ENCODE measurements around the gene DIPK2A. TPM values are rescaled to one million over a fixed set of nuclear protein-coding genes. Genes with fewer than 3 reads are reported as not detected.

DIPK2A gene, protein sequence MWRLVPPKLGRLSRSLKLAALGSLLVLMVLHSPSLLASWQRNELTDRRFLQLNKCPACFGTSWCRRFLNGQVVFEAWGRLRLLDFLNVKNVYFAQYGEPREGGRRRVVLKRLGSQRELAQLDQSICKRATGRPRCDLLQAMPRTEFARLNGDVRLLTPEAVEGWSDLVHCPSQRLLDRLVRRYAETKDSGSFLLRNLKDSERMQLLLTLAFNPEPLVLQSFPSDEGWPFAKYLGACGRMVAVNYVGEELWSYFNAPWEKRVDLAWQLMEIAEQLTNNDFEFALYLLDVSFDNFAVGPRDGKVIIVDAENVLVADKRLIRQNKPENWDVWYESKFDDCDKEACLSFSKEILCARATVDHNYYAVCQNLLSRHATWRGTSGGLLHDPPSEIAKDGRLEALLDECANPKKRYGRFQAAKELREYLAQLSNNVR
- total RNA-seq: 108 and 166 TPM in 2 replicates

DNA sequence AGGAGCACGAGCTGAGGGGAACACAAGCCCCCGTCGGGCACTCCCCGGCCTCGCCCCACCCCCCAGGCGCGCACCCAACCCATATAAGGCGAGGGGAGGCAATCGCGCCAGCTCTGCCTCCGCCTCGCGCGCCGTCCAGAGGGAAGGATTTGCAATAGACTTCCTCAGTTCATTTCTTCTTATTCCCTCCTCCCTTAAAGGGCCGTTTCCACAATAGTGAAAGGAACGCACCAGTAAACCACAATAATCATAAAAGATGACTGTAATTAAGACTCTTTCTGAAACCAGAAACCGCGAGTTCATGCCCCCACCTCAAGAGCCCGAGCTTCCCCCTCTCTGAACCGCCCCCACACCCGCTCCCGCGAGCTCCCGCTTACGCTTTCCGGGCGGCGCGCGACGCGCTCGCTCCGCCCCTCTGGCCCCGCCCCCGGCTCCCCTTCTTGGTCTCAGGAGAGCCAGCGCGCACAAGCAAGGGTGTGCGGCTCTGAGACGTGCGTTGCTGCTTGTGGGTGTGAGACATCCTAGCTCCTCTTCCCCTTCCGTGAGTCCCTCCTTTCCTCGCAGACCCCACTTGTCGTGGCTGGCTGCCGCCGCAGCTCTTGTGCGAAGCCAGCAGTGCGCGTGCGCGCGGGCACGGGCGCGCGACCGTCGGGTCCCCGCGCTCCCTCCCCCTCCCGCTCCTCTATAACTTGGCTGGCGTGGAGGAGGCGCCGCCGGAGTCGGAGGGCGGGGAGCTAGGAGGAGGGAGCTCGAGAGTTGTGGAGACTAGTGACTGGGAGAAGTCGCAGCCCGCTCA, at the start of gene DIPK2A:
DIPK2A (plus strand) TSS at position 465 of the 796 bp plus-strand sequence. CDS start 510 bp downstream, outside the sequence.
- DNase-seq (ENCODE audit: low read depth, low spot score): peak; percentile 84

DNA sequence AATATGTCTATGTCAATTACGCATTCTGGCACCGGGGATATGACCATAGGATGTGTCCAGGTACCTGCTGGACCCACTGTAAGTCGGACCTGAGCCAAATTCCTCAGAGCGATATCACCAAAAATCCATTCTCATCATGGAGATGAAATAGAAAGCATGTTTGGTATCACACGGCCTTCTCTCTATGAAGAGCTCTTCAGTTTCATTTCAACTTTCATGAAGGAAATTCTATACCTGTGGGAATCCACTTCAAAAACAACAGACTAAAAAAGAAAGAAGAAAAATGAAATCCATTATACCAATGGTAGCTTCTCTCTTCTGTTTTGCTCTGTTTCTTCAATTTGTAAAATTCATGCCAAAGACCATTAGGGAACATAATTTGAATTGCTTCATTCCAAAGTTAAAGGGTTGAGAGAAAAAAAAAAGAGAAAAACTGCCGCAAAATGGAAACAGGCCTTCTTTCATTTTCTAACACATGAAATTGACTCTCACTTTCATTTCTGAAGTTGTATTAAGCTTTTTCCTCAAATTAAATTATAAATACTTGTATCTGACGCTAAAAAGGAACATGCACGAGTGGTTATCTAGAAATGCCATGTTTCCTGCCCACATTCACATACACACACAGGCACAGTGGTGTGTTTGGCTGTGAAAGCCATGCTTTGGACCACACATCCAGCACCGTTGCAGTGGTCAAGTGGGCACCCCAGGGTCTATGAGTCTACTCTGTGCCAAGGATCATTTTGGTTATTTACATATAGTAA, 46.9 kb upstream of the DIPK2A start:
- DNase-seq (ENCODE audit: low read depth, low spot score): no peak

DNA sequence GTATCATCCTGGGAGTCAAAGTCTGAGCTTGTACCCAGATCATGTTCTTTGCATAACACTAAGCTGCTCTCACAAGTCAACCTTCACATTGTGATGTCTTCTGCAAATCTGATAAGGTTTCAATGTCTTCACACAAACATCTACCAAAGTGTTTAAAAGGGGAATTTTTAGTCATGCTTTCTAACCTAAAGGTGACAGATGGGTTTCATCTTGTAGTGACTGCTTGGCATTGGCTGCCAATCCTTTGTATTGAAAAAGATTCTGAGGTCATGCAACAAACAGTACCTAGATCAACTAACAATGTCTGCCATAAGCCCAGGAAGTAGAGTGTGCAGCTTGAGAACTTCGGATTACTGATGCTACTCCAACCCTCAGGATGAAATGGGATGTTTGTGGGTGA, 43.6 kb upstream of the DIPK2A start:
- DNase-seq (ENCODE audit: low read depth, low spot score): no peak

DNA sequence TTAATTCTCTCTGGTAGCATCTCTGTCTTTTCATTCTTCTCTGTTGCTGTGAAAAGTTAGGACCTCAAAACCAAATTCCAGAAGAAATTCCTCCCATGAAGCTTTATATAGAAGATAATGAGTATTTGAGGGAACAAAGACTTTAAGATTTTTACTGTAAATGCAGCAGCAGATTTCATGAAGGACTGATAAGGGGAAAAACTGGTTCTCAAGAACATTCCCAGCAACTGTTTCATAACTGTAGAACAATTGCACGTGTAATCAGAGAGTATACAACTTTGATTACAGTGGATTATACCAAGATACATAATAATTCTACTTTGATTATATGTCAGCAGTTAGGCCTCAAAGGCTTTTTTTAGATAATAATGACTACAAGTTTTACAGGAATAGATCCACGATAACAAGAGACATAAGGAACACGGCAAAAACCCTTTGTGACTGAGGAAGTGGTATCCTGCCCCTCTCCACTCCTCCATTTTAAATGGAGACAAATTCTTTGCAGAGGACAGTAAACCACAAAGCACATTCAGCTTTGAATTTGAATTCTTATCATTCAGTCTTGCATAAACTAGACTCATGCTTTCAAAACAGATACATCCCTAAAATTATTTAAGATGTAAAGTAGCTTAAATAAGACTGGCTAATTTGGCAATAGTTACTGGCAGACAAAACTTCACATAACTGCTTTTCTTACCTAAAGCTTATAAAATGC, 42.9 kb upstream of the DIPK2A start:
- DNase-seq (ENCODE audit: low read depth, low spot score): no peak

DNA sequence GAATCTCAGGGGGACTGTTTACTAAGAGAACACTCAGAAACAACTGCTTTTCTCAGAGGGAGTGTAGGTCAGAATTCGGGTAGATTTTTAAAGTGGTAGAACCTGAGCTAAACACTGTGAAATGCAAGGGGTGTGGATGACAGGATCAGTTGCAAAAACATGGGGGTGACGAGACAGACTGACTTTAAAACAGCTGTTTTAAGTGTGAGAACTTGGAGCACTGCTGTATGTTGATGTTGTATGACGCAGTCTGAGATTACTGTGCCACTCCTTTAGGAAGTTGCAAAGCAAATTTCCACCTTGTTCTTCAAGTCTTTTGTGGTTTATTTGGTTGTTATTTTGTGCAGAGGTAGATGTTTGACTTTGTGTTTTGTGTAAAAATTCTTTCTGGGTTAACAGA, 36.8 kb upstream of the DIPK2A start:
- DNase-seq (ENCODE audit: low read depth, low spot score): no peak

DNA sequence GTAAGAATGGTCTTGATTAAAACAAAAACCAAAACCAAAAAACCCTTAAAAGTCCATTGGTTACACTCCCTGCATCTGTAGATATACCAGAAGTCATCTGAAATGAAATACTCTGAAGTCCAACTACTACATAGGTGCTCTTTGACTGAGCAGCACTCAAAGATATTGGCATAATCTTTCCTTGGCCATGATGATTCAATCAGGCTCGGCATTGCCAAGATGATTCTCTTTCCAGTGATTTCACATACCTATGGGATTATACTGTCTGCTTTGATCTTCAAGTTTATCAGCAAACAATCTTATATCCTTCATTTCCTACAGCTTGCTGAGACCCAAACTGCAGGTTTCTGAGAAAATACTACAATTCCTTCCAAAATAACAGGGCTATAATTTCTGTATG, 35.9 kb upstream of the DIPK2A start:
- DNase-seq (ENCODE audit: low read depth, low spot score): no peak

DNA sequence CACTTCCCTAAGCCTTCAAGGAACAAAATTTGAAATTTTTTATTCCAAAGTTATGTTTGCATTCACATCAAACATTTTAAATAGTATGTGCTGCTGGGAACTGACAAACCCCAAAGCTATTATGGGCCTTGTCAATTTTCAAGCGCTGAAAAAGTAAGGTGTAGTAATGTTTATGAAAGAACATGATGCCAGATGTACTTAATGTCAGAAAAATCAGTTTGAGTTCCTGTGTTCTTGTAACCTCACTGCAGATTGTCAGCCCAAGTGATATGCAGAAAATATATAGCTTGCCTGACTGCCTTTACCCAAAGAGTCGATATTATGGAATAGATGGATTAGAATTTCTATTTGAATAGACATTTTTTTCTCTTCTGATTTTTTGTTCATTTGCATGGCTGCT, 20.8 kb upstream of the DIPK2A start:
- DNase-seq (ENCODE audit: low read depth, low spot score): no peak

DNA sequence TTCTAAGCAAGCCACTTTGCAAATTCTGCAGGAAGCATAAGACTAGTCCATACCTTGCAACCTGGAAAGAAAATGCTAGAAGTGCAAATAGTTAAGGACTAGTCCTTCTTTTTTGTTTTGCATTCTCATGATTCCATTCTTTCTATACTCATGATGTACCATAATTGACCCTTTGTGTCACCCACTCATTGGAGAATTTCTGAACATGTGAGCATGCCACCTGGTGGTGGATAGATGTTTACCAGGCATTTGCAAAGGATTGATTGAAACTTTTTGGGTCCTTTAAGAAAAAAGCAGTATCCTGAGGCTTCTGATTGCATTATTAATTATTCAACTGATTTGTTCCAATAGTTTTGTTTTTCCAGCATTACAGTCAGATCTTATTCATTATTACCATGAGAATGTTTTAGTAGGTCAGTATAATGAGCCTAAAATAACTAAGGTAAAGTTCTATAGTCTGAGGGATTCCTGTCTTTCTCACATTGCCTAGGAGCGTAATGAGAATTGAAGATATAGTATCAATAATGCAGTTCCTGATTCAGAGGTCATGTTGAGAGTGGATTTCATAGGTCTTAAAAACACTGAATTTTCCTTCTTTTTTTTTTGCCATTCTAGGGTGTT, 20.2 kb upstream of the DIPK2A start:
- no peak for DNase-seq (ENCODE audit: low read depth, low spot score)

DNA sequence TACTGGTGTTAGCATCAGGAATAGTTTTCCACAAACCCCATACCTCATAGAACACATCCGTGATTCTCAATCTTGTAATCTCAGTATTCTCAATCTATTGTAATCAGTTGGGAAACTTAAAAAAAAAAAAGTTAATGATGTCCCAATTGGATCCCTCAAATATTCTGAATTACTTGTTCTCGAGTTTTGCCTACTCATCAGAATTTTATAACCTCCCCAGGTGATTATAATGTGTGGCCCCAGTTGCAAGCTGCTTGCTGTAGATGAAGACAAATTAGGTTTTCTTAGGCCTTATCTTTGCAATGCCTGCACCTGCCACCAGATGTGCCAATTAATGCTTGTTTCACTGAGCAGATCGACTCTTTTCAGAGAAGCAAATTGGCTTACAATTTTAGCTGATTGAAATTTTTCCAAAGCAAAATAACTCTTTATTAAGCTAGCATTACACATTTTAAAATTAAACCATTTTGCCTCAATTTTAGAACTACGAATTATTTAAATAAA, 19.0 kb upstream of the DIPK2A start:
- no peak for DNase-seq (ENCODE audit: low read depth, low spot score)

DNA sequence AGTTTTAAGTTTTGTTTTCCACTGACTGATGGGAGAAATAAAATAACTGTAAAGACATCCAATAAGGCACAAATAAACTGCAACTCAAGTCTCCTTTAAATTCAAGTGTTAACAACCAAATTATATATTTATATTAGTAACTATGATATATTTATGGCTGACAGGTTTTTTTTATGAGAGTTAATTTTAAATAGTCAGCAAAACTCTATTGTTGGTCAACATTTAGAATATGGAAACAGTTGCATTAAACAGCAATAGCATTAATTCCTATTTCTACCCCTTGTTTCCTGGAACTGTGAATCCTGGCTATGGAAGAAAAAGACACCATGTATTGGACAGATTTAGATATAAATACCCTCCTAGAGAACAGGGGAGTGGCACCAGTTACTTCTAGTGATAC, 16.5 kb upstream of the DIPK2A start:
- DNase-seq (ENCODE audit: low read depth, low spot score): no peak

DNA sequence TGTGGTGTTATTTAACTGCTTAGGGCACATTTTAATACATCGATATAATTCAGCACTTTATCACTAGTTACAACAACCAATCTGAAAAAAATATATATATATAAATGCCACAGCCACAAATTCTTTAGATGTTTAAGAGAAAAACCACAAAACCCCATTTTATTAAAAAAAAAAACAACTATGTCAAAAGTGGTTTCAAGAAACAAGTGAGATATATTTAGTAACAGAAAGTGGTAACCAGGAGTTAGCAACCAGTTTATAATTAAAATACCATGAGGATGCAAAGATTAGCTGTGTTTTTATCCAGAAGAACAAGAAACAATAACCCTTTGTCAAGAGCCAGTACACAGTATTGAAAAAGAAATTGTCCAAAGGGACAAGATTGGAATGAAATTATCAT, 14.8 kb upstream of the DIPK2A start:
- DNase-seq (ENCODE audit: low read depth, low spot score): no peak

DNA sequence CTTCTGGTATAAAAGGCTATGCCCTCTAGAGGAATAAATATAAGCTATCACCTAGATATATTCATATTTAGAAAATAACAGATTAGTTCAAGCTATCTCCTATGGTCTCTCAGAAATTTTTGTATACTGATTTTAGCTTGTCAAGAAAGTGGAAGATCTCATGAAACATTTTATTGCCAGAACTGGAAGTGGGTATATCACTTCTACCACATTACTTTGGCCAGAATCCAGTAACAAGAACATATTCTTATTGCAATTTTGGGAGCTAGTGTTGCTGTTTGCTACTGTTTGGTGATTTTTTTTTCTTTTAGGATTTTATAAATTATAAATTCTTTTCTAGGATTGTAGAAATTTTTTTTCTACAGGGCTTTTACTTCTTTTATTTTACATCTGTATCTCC, 14.2 kb upstream of the DIPK2A start:
- no peak for DNase-seq (ENCODE audit: low read depth, low spot score)

DNA sequence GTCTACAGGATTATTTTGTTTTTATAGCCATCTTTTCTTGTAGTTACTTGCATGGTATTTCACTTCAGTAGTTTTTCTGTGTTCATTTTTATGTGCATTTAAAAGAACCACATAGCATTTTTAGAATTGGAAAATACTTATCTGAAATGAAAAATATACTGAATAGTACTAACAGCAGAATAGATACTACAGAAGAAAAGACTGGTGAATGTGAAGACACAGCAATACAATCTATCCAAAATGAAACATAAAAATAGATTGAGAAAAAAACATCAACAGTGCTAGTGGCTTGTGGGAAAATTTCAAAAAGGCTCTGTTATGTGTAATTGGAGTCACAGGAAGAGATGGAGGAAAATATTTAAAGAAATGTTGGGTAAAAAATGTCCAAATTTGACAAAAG, 12.7 kb upstream of the DIPK2A start:
- DNase-seq (ENCODE audit: low read depth, low spot score): no peak

DNA sequence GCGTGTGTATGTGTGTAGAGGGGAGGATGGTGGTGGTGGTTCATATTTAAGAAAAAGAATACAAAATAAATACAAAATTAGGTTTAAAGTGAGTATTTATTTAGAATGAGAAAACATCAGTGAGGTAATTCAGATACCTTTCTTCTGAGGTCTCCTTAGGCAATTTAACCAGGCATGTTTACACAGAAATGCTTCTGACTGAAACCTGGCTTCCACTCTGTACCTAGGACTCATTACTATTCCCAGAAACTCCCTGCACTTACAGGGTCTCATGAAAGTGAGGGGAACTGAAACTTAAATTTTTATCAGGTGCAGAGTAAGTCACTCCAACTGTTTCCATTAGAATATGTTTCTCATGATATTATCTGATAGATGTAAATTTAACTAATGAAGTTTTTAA, 10.3 kb upstream of the DIPK2A start:
- no peak for DNase-seq (ENCODE audit: low read depth, low spot score)

DNA sequence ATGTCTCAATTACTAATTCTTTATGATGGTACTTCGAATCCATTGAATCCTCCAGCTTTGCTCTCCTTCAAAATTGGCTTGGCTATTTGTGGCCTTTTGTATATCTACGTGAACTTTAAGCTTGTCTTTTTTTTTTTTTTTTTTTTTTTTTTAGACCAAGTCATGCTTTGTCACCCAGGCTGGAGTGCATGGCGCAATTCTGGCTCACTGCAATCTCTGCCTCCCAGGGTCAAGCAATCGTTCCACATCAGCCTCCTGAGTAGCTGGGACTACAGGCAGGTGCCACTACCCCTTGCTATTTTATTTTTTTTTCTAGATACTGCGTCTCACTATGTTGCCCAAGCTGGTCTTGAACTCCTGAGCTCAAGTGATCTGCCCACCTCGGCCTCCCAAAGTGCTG, 7.7 kb upstream of the DIPK2A start:
- no peak for DNase-seq (ENCODE audit: low read depth, low spot score)

DNA sequence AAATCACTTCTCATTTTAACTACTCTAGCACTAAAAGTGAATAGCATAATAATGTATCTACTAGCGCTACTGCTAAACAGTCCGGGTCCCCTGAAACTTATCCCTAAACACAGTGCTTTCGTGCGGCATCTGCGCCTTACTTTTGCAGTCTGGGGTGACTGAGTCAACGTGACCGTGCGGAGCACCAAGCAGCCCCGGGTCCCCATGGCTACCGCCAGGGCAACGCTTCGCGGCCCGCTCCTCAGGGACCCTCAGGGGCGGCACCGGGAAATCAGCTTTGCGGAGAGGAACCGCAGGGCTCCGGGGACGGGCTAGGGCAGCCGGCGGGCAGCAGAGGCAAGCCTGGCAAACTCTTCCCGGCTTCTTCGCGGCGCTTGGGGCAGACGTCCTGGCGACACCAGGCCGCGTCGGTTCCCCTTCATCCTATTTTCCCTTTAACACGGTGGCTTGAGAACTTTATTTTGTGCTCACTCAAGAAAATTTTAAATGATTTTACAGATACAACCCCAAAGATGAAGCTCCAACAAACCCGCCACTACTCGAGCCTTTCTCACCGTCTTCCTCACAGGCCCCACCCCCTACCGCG, 757 bp upstream of the DIPK2A start:
- no peak for DNase-seq (ENCODE audit: low read depth, low spot score)

DNA sequence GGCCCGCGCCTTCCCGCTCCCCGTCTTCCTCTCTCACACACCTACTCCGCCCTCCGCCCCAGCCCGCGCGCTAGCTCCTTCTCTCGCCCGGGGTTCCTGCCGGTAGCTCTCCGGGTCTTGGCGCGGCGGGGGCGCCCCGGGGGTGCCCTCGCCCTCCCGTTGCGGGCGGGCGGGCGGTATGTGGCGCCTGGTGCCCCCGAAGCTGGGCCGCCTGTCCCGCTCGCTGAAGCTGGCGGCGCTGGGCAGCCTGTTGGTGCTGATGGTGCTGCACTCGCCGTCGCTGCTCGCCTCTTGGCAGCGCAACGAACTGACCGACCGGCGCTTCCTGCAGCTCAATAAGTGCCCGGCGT, 507 bp downstream of the DIPK2A start:
- DNase-seq (ENCODE audit: low read depth, low spot score): peak; percentile 17

DNA sequence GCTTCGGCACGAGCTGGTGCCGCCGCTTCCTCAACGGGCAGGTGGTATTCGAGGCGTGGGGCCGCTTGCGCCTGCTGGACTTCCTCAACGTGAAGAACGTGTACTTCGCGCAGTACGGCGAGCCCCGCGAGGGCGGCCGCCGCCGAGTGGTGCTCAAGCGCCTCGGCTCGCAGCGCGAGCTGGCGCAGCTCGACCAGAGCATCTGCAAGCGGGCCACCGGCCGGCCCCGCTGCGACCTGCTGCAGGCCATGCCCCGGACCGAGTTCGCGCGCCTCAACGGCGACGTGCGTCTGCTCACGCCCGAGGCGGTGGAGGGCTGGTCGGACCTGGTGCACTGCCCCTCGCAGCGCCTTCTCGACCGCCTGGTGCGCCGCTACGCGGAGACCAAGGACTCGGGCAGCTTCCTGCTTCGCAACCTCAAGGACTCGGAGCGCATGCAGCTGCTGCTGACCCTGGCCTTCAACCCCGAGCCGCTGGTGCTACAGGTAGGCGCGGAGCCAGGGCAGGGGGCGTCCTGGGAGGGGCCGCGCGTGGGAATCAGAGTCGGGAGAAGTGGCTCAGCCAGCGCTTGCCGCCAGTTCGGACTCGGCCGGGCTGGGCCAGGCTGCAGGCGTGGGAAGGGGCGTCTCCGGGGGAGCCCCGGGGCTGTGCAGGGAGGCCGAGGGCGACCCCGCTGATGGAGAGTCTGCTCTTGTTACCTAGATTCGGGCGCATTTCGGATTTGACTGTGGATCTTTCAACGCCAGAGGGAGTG, 1.1 kb downstream of the DIPK2A start:
- peak; percentile 35 for DNase-seq (ENCODE audit: low read depth, low spot score)

DNA sequence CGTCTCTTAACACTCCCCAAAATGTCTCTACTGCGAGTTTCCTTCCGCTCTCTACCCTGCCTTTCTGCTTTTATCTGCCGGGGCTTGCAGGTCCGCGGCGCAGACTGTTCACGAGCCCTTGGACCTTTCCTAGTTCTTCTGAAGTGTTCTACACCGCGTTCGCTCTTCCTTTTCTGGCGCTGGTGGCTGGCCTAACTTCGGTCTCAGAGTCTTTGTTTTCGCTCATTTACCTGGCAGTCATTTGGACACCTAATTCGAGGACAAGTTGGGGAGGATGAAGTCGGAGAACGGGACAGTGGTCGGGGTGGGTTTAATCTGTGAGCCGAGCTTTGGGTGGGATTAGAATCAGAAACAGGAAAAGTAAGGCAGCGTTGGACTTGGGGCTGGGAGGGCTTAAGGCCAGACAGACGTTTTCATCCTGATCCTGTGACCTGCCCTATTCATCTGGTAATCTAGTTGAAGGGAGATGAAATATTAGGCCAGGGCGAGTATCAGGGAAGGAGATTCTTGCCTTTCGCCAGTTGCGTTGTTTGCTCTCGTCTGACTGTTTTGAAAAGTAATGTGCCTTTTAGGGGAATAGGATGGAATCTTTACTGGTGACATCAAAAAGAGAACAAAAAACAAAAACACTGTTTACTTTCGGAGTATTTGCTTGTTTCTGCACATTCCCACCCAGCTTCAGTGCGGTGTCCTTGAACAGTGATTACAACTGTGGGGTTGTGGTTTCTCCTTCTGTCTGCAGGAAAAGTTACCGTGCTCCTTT, 1.8 kb downstream of the DIPK2A start:
- DNase-seq (ENCODE audit: low read depth, low spot score): peak; percentile 49

Measured in pulmonary artery endothelial cell (primary cell).